ENCODE results near the gene TSPAN6.

Gene TSPAN6

GRCh38 chrX:100647739-100648138 lies 11.1 kb upstream of the TSPAN6 start:
- no peak for DNase-seq (ENCODE audit: low spot score)

DNA sequence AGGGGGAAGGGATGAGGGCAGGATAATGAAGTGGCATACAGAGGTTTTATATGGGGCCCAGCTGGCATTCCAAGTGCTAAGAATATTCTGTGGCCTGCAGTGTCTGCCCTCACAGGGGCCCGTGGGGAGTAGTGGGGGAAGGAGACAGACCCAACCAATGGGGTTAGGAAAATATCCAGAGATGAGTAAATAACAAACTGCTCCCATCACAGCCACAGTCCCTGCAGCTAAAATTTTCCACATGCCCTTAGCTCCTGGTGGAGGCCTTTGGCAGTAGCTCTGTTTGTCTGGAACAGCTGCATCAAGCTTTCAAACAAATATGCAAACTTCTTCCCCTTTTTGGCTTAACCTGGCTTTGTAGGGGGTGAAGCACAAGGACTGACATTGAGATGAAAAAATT lies 10.5 kb upstream of the TSPAN6 start:
- no peak for DNase-seq (ENCODE audit: low spot score)

GRCh38 chrX:100645106-100645505 lies 8.5 kb upstream of the TSPAN6 start:
- no peak for DNase-seq (ENCODE audit: low spot score)

- peak; percentile 49 for DNase-seq (ENCODE audit: low spot score)
These were observed 7.6 kb upstream of the TSPAN6 start, which contains the start of gene SRPX2 for GRCh38 chrX:100643956-100644860. TSS of gene SRPX2 (plus strand) at chrX:100644199. CDS start at chrX:100646323, 2,124 bp downstream.

DNA sequence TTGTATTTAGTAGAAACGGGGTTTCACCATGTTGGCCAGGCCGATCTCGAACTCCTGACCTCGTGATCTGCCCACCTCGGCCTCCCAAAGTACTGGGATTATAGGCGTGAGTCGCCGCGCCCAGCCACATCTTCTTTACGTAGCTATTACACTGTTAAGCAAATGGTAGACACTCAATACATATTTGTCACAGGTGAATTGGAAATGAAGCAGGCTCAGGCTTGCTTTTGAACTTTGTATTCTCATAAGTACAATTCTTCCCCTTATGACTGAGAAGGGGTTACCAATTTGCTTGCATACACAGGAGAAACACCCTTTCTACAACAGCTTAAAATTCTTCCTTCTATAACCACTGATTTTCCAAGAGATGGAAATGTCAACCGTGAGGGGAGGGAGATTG lies 6.6 kb upstream of the TSPAN6 start:
- no peak for DNase-seq (ENCODE audit: low spot score)

- no peak for DNase-seq (ENCODE audit: low spot score)
These were observed 5.7 kb upstream of the TSPAN6 start for GRCh38 chrX:100642290-100642689.

DNA sequence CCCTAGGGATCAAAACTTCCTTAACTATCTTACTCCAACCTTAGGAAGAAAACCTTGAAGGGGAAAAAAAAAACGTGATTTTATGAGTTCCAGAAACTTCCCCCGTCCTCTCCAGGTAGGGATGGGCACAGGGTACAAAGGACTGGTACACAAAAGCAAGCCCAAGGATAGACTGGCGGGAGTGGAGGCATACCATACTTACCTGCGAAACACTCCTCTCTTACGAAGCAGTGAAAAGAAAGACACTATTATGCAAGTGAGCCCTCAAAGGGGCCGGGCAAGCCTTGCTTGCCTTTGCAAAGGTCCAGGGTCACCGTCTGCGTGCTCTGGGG lies 651 bp downstream of the TSPAN6 start:
- DNase-seq (ENCODE audit: low spot score): peak; percentile 39

GRCh38 chrX:100635040-100635439 lies 1.6 kb downstream of the TSPAN6 start:
- DNase-seq (ENCODE audit: low spot score): no peak

- DNase-seq (ENCODE audit: low spot score): no peak
These were observed 10.6 kb downstream of the TSPAN6 start for GRCh38 chrX:100625985-100626491.

DNA sequence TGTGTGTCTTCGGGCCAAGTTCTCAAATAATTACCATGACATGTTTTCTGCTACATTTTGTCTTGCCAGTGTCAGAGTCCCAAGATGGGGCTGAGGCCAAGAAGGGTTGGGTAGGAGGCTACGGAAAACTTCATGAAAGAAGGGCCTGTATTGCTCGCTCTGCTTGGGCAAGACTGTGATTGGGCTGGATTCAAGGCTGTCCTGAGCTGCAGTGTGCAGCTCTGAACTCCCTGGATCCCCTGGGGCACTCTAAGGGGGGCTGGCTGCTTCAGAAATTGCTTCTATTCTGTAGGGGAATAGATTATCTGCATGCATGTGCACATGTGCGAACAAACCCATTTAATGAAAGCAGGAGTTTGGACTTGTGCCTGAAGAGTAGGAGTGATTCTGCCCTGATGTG lies 13.6 kb downstream of the TSPAN6 start:
- no peak for DNase-seq (ENCODE audit: low spot score)

- DNase-seq (ENCODE audit: low spot score): peak; percentile 32
These were observed 21.6 kb downstream of the TSPAN6 start for GRCh38 chrX:100615005-100615404.

GRCh38 chrX:100611951-100612350 lies 24.7 kb downstream of the TSPAN6 start:
- no peak for DNase-seq (ENCODE audit: low spot score)

DNA sequence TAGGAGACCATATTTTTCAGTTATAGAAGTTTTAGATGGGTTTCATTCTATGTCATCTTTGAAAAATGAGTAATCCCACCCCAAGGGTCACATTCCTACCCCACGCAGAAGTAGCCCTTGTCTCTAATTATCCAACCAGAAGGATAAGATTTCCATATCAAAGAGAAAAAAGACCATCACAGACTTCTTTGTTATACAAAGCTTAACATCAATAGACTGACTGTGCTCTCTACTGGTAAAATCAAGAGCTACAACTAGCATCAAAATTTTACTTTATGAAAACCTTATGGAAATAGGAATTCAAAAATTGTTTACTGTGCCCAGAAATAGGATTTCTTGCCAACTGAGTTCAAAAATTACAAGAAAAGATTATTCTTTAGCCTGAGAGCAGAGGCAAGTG lies 27.0 kb downstream of the TSPAN6 start:
- DNase-seq (ENCODE audit: low spot score): peak; percentile 41

DNA sequence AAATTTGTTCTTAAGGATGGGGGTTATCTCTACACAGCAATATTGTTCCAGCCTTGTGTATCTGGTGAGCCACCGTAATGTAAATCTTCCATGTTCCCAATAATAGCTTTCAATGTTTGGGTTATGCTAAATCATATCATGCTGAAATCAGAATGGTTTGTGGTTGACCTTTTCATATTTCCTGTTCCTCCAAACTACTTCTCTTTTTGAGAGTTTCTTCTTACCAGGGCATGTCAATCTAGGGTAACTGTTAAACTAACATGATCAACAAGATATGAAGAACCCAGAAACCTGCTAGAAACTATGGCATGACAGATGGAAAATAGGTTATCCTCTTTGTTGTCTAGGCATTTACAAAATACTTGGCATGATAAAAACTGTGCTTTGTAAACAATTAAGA lies 29.9 kb downstream of the TSPAN6 start:
- DNase-seq (ENCODE audit: low spot score): no peak

DNA sequence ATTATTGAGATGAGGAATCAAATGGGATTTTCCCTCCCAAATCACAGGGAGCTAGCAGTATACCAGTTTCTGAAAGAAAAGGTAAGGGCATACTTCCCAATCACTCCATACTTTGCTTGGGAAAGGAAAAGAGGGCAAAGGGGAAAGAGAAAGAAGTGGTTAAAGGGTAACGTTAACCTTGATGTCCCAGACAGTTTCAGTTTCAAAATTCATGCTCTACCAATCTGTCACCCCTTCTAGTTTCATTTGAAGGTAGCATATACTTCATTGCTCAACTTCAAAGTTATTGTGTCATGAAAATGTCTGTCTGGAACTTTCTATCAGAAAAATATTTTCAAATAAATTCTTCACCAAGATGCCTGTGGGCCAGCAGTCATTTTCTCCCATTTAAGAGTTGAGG lies 35.8 kb downstream of the TSPAN6 start:
- DNase-seq (ENCODE audit: low spot score): no peak

GRCh38 chrX:100600340-100600739 lies 36.3 kb downstream of the TSPAN6 start:
- DNase-seq (ENCODE audit: low spot score): no peak

- no peak for DNase-seq (ENCODE audit: low spot score)
These were observed 37.1 kb downstream of the TSPAN6 start for GRCh38 chrX:100599456-100599855.

- DNase-seq (ENCODE audit: low spot score): no peak
These were observed 40.0 kb downstream of the TSPAN6 start for GRCh38 chrX:100596601-100597000.

GRCh38 chrX:100593581-100593980 lies 43.0 kb downstream of the TSPAN6 start:
- no peak for DNase-seq (ENCODE audit: low spot score)

DNA sequence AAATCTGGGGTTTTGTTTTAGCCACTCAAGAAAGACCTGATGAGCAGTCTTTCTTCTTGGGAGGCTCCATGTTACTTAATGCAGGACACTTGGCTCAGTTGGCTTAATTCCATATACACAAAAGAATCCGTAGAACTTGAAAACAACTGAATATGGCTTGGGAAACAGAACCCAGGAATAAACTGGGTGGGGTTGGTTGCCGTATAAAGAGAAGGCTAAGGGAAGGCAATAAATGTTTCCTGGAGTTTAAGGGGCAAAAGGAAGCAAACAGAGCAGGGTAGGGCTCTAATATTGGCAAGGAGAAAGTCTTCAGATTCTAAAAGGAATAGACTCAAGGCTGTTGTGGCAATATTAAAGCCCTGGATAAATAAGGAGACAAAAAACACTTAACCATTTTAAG lies 43.5 kb downstream of the TSPAN6 start:
- DNase-seq (ENCODE audit: low spot score): no peak

- DNase-seq (ENCODE audit: low spot score): no peak
These were observed 45.2 kb downstream of the TSPAN6 start for GRCh38 chrX:100591256-100592051.

DNA sequence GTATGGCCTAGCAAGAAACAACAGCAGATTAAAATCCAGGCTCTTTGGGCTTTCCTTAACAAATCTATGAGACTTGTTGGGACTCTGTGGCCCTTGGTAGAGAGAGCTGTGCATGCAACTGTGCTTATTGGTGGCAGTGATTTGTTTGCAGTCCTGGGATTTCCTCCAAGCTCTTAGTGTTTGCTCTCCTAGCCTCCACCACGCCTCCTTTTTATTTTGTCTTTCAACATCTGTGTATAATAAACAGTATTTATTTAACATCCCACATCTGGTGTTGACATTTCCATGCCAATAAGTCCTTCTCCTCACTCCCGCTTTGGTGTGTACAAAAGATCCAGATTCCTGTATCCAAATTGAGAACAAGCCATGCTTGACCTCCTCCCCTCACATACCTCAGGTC lies 48.7 kb downstream of the TSPAN6 start:
- DNase-seq (ENCODE audit: low spot score): no peak

DNA sequence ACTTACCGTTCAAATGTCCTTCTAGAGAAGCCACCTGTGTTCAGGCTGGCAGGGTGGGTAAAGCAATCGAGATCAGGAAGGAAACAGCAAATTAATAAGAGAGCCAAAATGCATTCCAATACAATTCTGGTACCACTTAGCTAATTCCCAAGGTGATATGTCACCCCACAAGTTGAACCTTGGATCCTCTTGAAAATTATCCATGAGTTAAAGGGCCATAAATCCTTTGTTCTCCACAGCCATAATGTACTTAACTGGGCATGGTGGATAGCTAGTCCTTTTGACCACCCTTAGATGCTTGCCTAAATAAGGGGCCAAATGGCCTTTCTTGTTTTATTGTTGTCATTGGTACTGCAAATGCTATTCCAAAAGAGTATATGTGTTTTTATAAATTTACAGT lies 49.9 kb downstream of the TSPAN6 start:
- DNase-seq (ENCODE audit: low spot score): no peak
